GM19193 (cell line): Measurements from ENCODE around the gene RAB13.

Experiments
- POLR2A ChIP-seq: IDR thresholded peaks from 4 replicates; pipeline ENCODE4 v1.6.1; 2011; ENCODE audit not compliant: insufficient read depth, insufficient read length; ENCODE audit errors: extremely low read depth

Gene RAB13

DNA sequence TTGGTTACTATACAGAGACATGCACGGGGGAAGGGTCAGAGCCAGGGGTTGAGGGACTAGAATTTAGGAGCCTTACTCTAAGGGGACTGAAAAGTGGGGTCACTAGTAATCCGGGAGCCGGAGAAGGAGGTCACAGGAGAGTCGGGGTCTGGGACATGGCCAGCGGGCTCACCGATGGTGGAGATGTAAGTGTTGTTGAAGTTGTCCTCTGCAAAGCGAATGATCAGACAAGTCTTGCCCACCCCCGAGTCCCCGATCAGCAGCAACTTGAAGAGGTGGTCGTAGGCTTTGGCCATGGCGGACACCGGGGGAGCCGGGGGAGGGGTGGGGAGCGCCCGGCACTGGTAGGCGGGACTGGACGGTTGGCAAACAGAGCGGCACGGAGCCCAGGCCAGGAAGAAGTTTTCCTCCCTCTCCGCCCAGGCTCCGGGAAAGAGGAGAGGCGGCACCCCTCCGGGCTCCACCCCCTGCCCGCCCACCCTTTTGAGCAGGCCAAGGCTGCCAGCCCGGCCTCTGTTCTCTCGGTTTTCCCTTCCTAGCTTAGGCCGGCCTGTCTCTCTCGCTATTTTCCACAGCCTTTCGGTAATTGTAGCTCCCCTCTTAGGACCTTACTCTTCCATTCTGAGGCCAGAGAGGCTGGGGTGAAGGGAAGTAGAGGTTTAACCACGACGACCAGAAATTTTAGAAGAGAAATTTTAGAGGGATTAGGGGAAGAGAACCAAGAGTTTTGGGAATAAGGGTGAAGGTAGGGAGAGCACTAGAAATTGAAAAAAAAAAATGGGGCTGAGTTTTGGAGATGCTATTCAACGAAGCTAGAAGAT lies at the start of gene RAB13:
TSS of gene RAB13 (minus strand) at position 399 of the 821 bp plus-strand sequence. CDS start at position 296, 103 bp downstream.
- no peak for TF ChIP-seq POLR2A

DNA sequence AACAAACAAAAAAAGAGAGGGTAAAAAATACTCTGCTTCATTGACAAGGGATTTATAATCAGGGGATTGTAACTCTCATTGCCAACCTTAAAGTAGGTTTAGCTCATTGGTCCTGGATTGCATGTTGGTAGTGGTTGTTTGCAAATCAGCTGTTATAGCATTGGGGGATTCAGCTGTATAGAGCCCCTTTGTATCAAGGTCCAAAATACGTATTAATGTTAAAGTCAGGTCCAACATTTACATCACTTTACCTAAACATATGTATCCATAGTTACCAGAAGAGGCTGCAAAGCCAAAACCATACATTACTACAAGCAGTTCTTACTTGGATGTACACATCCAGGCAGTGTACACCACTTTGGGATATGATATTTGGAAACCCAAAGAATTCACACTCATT lies 33.8 kb upstream of the RAB13 start:
- no peak for TF ChIP-seq POLR2A

- no peak for TF ChIP-seq POLR2A
Measured at GRCh38 chr1:154019269-154019668, 33.1 kb upstream of the RAB13 start.

DNA sequence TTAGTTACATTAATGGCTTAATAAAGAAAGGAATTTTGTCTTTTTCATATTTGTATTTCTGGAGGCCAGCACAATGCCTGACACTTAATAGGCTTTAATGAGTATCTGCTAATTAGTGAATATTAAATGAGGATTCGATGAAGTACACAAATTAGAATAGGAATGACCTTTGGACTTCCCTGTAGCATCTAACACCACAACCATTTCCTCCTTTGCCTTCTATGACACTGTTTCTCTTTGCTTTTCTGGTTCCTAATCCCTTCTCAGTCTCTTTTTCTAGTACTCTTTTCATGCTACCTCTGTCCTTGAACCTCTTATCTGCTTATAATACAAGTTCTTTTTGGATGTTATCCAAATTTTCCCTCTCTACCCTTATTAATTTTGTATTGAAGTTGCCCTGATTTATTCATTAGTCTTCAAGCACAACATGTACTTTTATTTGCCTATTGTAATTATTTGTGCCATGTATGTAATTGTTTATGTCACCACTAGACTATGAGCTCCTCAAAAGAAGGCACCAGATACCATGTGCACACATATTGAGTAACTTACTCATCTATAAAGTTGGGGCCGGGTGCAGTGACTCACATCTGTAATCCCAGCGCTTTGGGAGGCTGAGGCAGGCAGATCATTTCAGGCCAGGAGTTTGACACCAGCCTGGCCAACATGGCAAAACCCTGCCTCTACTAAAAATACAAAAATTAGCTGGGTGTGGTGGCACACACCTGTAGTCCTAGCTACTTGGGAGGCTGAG lies 28.2 kb upstream of the RAB13 start:
- TF ChIP-seq POLR2A, result no peak

DNA sequence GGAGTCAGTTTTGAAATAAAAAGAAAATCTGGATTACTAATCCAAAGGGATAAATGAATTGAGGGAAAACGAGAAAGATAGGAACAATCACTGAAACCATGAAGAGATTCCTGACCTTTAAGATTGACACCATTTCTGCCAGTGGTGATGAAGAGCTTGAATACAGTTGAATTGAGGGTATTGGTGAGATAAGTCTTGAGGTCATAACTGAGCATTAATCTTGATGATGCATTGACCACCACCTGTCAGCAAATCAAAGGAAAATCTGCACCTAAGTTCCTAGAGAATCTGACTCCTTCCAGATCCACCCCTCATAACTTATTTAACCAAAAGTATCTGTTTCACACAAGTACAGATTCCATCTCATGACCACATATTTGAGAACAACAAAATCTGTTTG lies 26.0 kb upstream of the RAB13 start:
- TF ChIP-seq POLR2A, result no peak

- no peak for TF ChIP-seq POLR2A
Measured at GRCh38 chr1:154006136-154006535, 20.0 kb upstream of the RAB13 start.

DNA sequence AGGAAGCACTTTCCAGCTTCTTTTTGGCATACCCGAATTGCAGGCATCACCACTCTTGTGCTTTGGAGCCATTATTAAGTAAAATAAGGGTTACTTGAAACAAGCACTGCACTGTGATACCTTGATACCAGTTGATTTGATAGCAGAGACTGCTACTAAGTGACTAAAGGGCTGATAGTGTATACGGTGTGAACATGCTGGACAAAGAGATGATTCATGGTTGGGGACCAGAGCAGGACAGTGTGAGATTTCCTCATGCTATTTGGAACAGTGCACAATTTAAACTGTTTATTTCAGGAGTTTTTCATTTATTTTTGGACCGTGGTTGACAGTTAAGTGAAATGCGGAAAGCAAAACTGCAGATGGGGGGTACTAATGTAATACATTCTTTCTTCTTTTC lies 14.3 kb upstream of the RAB13 start:
- no peak for TF ChIP-seq POLR2A

GRCh38 chr1:153995640-153996039 lies 9.5 kb upstream of the RAB13 start:
- TF ChIP-seq POLR2A, result no peak

- TF ChIP-seq POLR2A, result no peak
Measured at GRCh38 chr1:153995202-153995601, 9.1 kb upstream of the RAB13 start.

GRCh38 chr1:153991806-153992205 lies 5.7 kb upstream of the RAB13 start:
- TF ChIP-seq POLR2A, result no peak

- no peak for TF ChIP-seq POLR2A
Measured at GRCh38 chr1:153991151-153991630, 5.1 kb upstream of the RAB13 start.

GRCh38 chr1:153990468-153991150 lies 4.5 kb upstream of the RAB13 start, which contains the start of gene RPS27:
TSS of gene RPS27 (plus strand) at chr1:153990762. CDS start at chr1:153990797, 35 bp downstream.
- TF ChIP-seq POLR2A, result peak; percentile 100

GRCh38 chr1:153987621-153988020 lies 1.5 kb upstream of the RAB13 start:
- no peak for TF ChIP-seq POLR2A

GRCh38 chr1:153985341-153985912 lies 712 bp downstream of the RAB13 start:
- TF ChIP-seq POLR2A, result peak; percentile 37
